NB4 (cell line): ENCODE measurements around the gene CFTR.

Source experiments
- DNase-seq: peaks from one replicate; pipeline ENCODE4 v3.0.0; 2010; ENCODE audit warnings: low read depth
- H3K4me3 ChIP-seq: one replicate; pipeline ENCODE4 v1.5.1; 2011; ENCODE audit warnings: mild to moderate bottlenecking, low read depth, low read length, moderate library complexity
- MAX ChIP-seq: IDR thresholded peaks from 2 replicates; pipeline ENCODE4 v1.6.1; 2011; ENCODE audit warnings: low read depth, low read length
- MYC ChIP-seq: IDR thresholded peaks from 2 replicates; pipeline ENCODE4 v1.6.1; 2011; ENCODE audit warnings: low read depth, low read length
- POLR2A ChIP-seq: IDR thresholded peaks from 2 replicates; pipeline ENCODE4 v1.6.1; 2011; ENCODE audit warnings: mild to moderate bottlenecking; ENCODE audit not compliant: insufficient read length; ENCODE audit errors: extremely low read depth
- TF ChIP-seq, protein P1 (sequence below): IDR thresholded peaks from one replicate; pipeline ENCODE4 v1.5.1; 2012; ENCODE audit warnings: low read depth, low read length

Gene CFTR

GRCh38 chr7:117581424-117581823 is 101.6 kb downstream of the CFTR start:
- H3K4me3 ChIP-seq, result no peak overlapping the region
- no peak for DNase-seq
- no peak for TF ChIP-seq POLR2A
- TF ChIP-seq MAX, result no peak
- TF ChIP-seq, protein P1, sequence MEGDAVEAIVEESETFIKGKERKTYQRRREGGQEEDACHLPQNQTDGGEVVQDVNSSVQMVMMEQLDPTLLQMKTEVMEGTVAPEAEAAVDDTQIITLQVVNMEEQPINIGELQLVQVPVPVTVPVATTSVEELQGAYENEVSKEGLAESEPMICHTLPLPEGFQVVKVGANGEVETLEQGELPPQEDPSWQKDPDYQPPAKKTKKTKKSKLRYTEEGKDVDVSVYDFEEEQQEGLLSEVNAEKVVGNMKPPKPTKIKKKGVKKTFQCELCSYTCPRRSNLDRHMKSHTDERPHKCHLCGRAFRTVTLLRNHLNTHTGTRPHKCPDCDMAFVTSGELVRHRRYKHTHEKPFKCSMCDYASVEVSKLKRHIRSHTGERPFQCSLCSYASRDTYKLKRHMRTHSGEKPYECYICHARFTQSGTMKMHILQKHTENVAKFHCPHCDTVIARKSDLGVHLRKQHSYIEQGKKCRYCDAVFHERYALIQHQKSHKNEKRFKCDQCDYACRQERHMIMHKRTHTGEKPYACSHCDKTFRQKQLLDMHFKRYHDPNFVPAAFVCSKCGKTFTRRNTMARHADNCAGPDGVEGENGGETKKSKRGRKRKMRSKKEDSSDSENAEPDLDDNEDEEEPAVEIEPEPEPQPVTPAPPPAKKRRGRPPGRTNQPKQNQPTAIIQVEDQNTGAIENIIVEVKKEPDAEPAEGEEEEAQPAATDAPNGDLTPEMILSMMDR, result no peak

- TF ChIP-seq MAX, result no peak
- TF ChIP-seq, protein P1, result no peak
- no peak for TF ChIP-seq POLR2A
- TF ChIP-seq MYC, result no peak
- no peak for DNase-seq
- no peak overlapping the region for H3K4me3 ChIP-seq
Measured at GRCh38 chr7:117582219-117582704, 102.4 kb downstream of the CFTR start.

DNA sequence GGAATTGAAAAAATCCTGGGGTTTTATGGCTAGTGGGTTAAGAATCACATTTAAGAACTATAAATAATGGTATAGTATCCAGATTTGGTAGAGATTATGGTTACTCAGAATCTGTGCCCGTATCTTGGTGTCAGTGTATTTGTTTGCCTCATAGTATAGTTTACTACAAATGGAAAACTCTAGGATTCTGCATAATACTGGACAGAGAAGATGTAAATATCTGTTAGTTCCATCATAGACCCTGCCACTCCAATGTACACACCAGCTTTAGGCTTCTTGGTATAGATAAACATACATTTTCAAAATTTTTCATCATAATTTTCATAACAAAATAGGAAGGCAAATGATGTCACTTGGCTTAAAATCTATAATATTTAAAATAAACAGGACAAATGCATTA is 108.1 kb downstream of the CFTR start:
- H3K4me3 ChIP-seq, result no peak overlapping the region
- TF ChIP-seq MYC, result no peak
- TF ChIP-seq, protein P1, result no peak
- no peak for TF ChIP-seq POLR2A
- no peak for TF ChIP-seq MAX
- no peak for DNase-seq

- TF ChIP-seq, protein P1, result no peak
- no peak for TF ChIP-seq MYC
- TF ChIP-seq MAX, result no peak
- TF ChIP-seq POLR2A, result no peak
- DNase-seq, result no peak
- H3K4me3 ChIP-seq, result no peak overlapping the region
Measured at GRCh38 chr7:117588352-117588794, 108.5 kb downstream of the CFTR start.

GRCh38 chr7:117590191-117590590 is 110.4 kb downstream of the CFTR start:
- DNase-seq, result no peak
- TF ChIP-seq, protein P1, result no peak
- no peak for TF ChIP-seq MYC
- TF ChIP-seq POLR2A, result no peak
- no peak for TF ChIP-seq MAX
- no peak overlapping the region for H3K4me3 ChIP-seq

- no peak for DNase-seq
- TF ChIP-seq MYC (no peak), POLR2A (no peak), MAX (no peak)
- TF ChIP-seq, protein P1, result no peak
- H3K4me3 ChIP-seq, result no peak overlapping the region
Measured at GRCh38 chr7:117592011-117592635, 112.3 kb downstream of the CFTR start.
